ENCODE results near the gene CHADL. TPM values are rescaled to one million over a fixed set of nuclear protein-coding genes. Genes with fewer than 3 reads are reported as not detected.
A peak's percentile ranks its signal among the peaks of the same experiment; 100 is the strongest.
"Not testable (repeated sequence)": the region's sequence is repeated elsewhere in the genome, so short reads cannot be mapped to it uniquely, and the experiment has no call there.

The CHADL gene
- 1.1 and 2.8 TPM in 2 replicates for polyA plus RNA-seq (2014; cell fraction: cytosol; rRNA removed)
- 0.47 and 3.0 TPM in 2 replicates for polyA plus RNA-seq (2014; cell fraction: nucleus; rRNA removed)

- peak; percentile 54 for DNase-seq (ENCODE audit: low spot score)
These were observed at the start of gene CHADL for GRCh38 chr22:41240377-41241132. Gene CHADL, minus strand, starts transcription at chr22:41240931. Its CDS starts 50 bp downstream, at chr22:41240881.

GRCh38 chr22:41289671-41290070 is 48.9 kb upstream of the CHADL start:
- no peak for DNase-seq (ENCODE audit: low spot score)

GRCh38 chr22:41288245-41288946 is 47.7 kb upstream of the CHADL start:
- peak; percentile 57 for DNase-seq (ENCODE audit: low spot score)

GRCh38 chr22:41286639-41287091 is 45.9 kb upstream of the CHADL start:
- DNase-seq (ENCODE audit: low spot score): no peak

- peak; percentile 98 for DNase-seq (ENCODE audit: low spot score)
These were observed 45.3 kb upstream of the CHADL start, which contains the start of gene RANGAP1 for GRCh38 chr22:41285820-41286638. Gene RANGAP1, minus strand, starts transcription at chr22:41286187. Its CDS starts 5,143 bp downstream, at chr22:41281044.

GRCh38 chr22:41285441-41285819 is 44.7 kb upstream of the CHADL start:
- DNase-seq (ENCODE audit: low spot score): peak; percentile 50

GRCh38 chr22:41284465-41284864 is 43.7 kb upstream of the CHADL start:
- no peak for DNase-seq (ENCODE audit: low spot score)

GRCh38 chr22:41280854-41281253 is 40.1 kb upstream of the CHADL start:
- no peak for DNase-seq (ENCODE audit: low spot score)

- DNase-seq (ENCODE audit: low spot score): no peak
These were observed 39.3 kb upstream of the CHADL start for GRCh38 chr22:41280065-41280464.

GRCh38 chr22:41274856-41275255 is 34.1 kb upstream of the CHADL start:
- no peak for DNase-seq (ENCODE audit: low spot score)

GRCh38 chr22:41273128-41273527 is 32.4 kb upstream of the CHADL start:
- DNase-seq (ENCODE audit: low spot score): no peak

GRCh38 chr22:41271787-41272186 is 31.1 kb upstream of the CHADL start:
- no peak for DNase-seq (ENCODE audit: low spot score)

GRCh38 chr22:41267958-41268357 is 27.2 kb upstream of the CHADL start:
- no peak for DNase-seq (ENCODE audit: low spot score)

GRCh38 chr22:41264408-41264941 is 23.7 kb upstream of the CHADL start:
- no peak for DNase-seq (ENCODE audit: low spot score)

- DNase-seq (ENCODE audit: low spot score): no peak
These were observed 23.0 kb upstream of the CHADL start for GRCh38 chr22:41263704-41264103.

GRCh38 chr22:41262250-41262765 is 21.6 kb upstream of the CHADL start:
- no peak for DNase-seq (ENCODE audit: low spot score)

- no peak for DNase-seq (ENCODE audit: low spot score)
These were observed 21.0 kb upstream of the CHADL start for GRCh38 chr22:41261541-41262249.

- no peak for DNase-seq (ENCODE audit: low spot score)
These were observed 20.1 kb upstream of the CHADL start for GRCh38 chr22:41260871-41261270.

GRCh38 chr22:41259756-41260155 is 19.0 kb upstream of the CHADL start:
- not testable (repeated sequence) for DNase-seq (ENCODE audit: low spot score)

GRCh38 chr22:41257696-41258095 is 17.0 kb upstream of the CHADL start:
- DNase-seq (ENCODE audit: low spot score): no peak
